IPS DF 6.9 (cell line): ENCODE results near the gene NTM.

Source experiments
- DNase-seq: peaks from one replicate; pipeline ENCODE4 v3.0.0-alpha.2; 2013; ENCODE audit warnings: low read depth, low spot score
- H3K27ac ChIP-seq: one replicate; pipeline ENCODE4 v1.5.1; 2013; ENCODE audit warnings: low read length, control low read depth
- H3K27me3 ChIP-seq: 2 replicates; pipeline ENCODE4 v1.6.1; 2013; ENCODE audit warnings: mild to moderate bottlenecking, low read length; ENCODE audit not compliant: control insufficient read depth, insufficient read depth
- H3K36me3 ChIP-seq: 2 replicates; pipeline ENCODE4 v1.6.1; 2013; ENCODE audit warnings: low read length; ENCODE audit not compliant: control insufficient read depth, insufficient read depth
- H3K4me1 ChIP-seq: 2 replicates; pipeline ENCODE4 v1.6.1; 2013; ENCODE audit warnings: low read length; ENCODE audit not compliant: control insufficient read depth, insufficient read depth
- H3K4me3 ChIP-seq: 2 replicates; pipeline ENCODE4 v1.5.1; 2013; ENCODE audit warnings: mild to moderate bottlenecking, low read length
- H3K9me3 ChIP-seq: 2 replicates; pipeline ENCODE4 v1.6.1; 2013; ENCODE audit warnings: low read length, inconsistent platforms; ENCODE audit not compliant: control insufficient read depth, insufficient read depth
- WGBS: extraction: QIAGEN DNeasy Blood & Tissue Kit; methylation state at CpG from one replicate; pipeline ENCODE4 v1.1.7; 2013; ENCODE audit warnings: mixed read lengths, missing lambda C conversion rate; ENCODE audit not compliant: insufficient read length, insufficient coverage; 5-methylcytosine and 5-hydroxymethylcytosine counted together

NTM gene

DNA sequence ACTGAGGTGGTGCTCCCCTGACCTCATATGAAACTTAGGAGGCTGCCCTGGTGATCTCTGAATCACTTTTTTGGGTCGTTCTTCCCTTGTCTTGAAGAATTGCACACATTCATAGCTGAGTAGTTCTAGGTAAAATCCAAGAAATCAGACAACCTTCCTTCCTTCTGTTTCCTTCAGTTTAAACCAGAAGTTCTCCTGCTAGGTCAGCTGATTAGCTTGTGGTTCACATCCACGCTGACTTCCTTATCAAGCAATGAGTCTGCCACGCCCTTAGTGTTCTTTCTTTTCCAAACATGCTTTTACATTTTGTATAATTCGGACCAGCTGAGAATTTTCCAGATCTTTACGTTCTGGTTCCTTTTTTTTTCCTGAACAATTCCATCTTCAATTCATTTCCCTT, 892.8 kb downstream of the NTM start:
- no peak overlapping the region for H3K4me3 ChIP-seq
- H3K9me3 ChIP-seq = no peaks in the 10 kb centered on the region
- H3K36me3 ChIP-seq = no peaks in the 10 kb centered on the region
- no peaks in the 10 kb centered on the region for H3K4me1 ChIP-seq
- WGBS = no CpG with 5 or more reads among the region's 5 CpGs
- no peak for DNase-seq
- no peak overlapping the region for H3K27ac ChIP-seq
- H3K27me3 ChIP-seq = no peaks in the 10 kb centered on the region

GRCh38 chr11:132263875-132264274, 893.5 kb downstream of the NTM start:
- no CpG with 5 or more reads among the region's 4 CpGs for WGBS
- no peaks in the 10 kb centered on the region for H3K27me3 ChIP-seq
- DNase-seq = no peak

DNA sequence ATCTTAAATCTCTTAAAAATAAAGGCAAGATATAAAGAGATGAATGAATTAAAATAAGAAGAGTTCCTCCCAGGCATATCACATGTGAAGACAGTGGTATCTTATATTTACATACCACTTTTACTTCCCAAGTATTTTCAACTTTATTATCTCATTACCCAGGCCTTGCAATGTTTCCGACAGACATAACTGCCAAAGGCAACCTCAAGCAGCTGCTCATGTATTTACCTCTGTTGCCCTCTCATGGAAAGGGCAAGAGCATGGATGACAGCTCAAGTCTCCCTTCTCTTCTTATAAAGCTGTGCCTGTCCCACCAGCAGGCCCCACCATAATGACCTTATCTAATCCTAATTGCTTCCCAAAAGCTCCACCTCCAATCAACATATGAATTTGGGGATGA, 894.2 kb downstream of the NTM start:
- Histone ChIP-seq H3K36me3 (no peaks in the 10 kb centered on the region), H3K27ac (no peak overlapping the region), H3K4me3 (no peak overlapping the region), H3K27me3 (no peaks in the 10 kb centered on the region), H3K9me3 (no peaks in the 10 kb centered on the region), H3K4me1 (no peaks in the 10 kb centered on the region)
- WGBS = no CpG with 5 or more reads among the region's 1 CpG
- DNase-seq = no peak

More at GRCh38 chr11:132263875-132264274, 893.5 kb downstream of the NTM start:
- Histone ChIP-seq H3K36me3 (no peaks in the 10 kb centered on the region), H3K27ac (no peak overlapping the region), H3K9me3 (no peaks in the 10 kb centered on the region), H3K4me1 (no peaks in the 10 kb centered on the region), H3K4me3 (no peak overlapping the region)

DNA sequence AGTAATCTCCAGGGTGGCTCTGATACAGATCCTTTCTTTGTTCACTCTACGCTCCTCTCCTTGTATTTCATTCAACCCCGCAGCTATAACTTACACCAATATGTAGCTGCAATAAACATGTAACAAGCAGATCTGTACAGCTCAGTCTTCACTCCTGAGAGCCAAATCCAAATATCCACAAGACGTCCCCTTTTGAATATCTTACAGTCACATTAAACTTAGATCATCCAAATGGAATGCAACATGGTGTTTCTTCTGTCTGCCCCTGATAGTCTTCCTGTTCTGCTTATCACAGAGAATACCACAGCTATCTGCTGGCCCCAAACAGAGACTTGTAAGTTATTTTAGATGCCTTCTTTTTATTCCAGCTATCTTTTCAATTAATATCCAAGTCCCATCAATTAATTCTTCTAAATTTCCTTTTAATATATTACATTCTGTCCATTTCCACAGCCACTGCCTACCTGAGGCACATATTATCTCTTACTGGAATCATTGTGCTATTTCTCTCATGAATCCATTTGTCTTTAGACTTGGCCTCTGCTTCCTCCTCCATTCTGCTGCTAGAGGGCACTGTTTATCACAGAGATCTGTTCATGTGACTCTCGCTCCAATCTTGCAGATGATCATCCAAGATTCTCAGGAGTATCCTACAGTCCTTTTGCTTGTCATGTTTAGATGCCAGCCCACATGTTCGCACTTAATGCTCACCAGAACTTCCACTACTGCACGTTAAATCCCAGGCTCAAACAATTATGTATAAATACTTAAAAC, 908.6 kb downstream of the NTM start:
- Histone ChIP-seq H3K9me3 (no peaks in the 10 kb centered on the region), H3K27me3 (no peaks in the 10 kb centered on the region), H3K27ac (no peak overlapping the region), H3K4me3 (no peak overlapping the region), H3K36me3 (no peaks in the 10 kb centered on the region), H3K4me1 (peaks cover 4% of the 10 kb centered on the region; the same call in 1 of the 2 replicates)
- WGBS = no CpG with 5 or more reads among the region's 6 CpGs
- no peak for DNase-seq

DNA sequence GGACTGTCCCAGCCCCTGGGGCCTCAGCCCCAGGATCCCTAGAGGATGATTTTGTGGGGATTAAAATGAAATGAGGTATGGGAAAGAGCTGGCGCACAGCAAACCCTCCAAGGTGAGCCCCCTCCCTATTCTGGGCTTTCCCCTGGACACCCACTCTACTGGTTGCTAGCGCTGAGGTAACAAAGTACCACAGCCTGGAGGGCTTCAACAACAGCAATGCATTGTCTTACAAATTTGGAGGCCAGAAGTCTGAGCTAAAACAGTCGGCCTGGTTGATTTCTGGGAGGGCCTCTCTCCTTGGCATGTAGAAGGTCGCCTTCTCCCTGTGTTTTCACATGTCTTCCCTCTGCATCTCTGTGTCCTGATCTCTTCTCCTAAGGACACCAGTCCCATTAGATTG, 913.6 kb downstream of the NTM start:
- Histone ChIP-seq H3K36me3 (no peaks in the 10 kb centered on the region), H3K4me1 (peaks cover 12% of the 10 kb centered on the region; the same call in 1 of the 2 replicates), H3K27me3 (no peaks in the 10 kb centered on the region), H3K4me3 (no peak overlapping the region), H3K27ac (no peak overlapping the region), H3K9me3 (no peaks in the 10 kb centered on the region)
- DNase-seq = no peak
- WGBS = no CpG with 5 or more reads among the region's 4 CpGs

GRCh38 chr11:132284611-132285010, 914.2 kb downstream of the NTM start:
- no peak overlapping the region for H3K4me3 ChIP-seq
- WGBS = no CpG with 5 or more reads among the region's 11 CpGs
- H3K27ac ChIP-seq = no peak overlapping the region
- H3K9me3 ChIP-seq = no peaks in the 10 kb centered on the region
- H3K27me3 ChIP-seq = no peaks in the 10 kb centered on the region
- H3K4me1 ChIP-seq = peaks cover 12% of the 10 kb centered on the region; the same call in 1 of the 2 replicates
- DNase-seq = no peak
- no peaks in the 10 kb centered on the region for H3K36me3 ChIP-seq

GRCh38 chr11:132285631-132286030, 915.2 kb downstream of the NTM start:
- H3K27ac ChIP-seq = no peak overlapping the region
- no CpG with 5 or more reads among the region's 4 CpGs for WGBS
- H3K9me3 ChIP-seq = no peaks in the 10 kb centered on the region
- no peak for DNase-seq
- H3K36me3 ChIP-seq = no peaks in the 10 kb centered on the region
- H3K4me1 ChIP-seq = peaks cover 12% of the 10 kb centered on the region; the same call in 1 of the 2 replicates
- no peaks in the 10 kb centered on the region for H3K27me3 ChIP-seq
- no peak overlapping the region for H3K4me3 ChIP-seq

DNA sequence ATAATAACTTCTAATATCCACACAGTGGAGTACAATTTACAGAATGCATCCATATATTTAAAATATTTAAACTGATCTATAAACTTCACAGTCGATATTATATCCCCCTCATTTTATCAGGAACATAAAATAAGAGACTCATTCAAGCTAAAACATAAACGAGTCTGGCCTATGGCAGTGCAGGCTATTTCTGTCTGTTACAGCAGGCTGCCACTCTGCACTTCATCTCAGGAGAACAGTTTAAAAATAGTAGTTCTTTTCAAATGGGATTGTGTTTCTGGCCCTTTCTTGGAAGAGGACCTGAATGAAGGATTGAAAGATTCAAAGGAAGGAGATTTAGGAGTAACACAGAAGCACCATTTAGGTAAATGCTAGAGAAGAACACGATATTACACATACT, 915.7 kb downstream of the NTM start:
- Histone ChIP-seq H3K27ac (no peak overlapping the region), H3K4me3 (no peak overlapping the region), H3K27me3 (no peaks in the 10 kb centered on the region), H3K4me1 (peaks cover 12% of the 10 kb centered on the region; the same call in 1 of the 2 replicates), H3K9me3 (no peaks in the 10 kb centered on the region), H3K36me3 (no peaks in the 10 kb centered on the region)
- DNase-seq = no peak
- no CpG with 5 or more reads among the region's 3 CpGs for WGBS

- peaks cover 12% of the 10 kb centered on the region; the same call in 1 of the 2 replicates for H3K4me1 ChIP-seq
- H3K4me3 ChIP-seq = no peak overlapping the region
- no peaks in the 10 kb centered on the region for H3K27me3 ChIP-seq
- no peaks in the 10 kb centered on the region for H3K36me3 ChIP-seq
- DNase-seq = no peak
- no peaks in the 10 kb centered on the region for H3K9me3 ChIP-seq
- no peak overlapping the region for H3K27ac ChIP-seq
- no CpG with 5 or more reads among the region's 3 CpGs for WGBS
Observed at GRCh38 chr11:132288036-132288435, 917.6 kb downstream of the NTM start.

- Histone ChIP-seq H3K9me3 (no peaks in the 10 kb centered on the region), H3K4me1 (0 out of 2 replicates have a peak, but pooled peaks cover 2% of the 10 kb centered on the region), H3K4me3 (no peak overlapping the region), H3K27ac (no peak overlapping the region), H3K27me3 (no peaks in the 10 kb centered on the region), H3K36me3 (no peaks in the 10 kb centered on the region)
- WGBS = no CpG with 5 or more reads among the region's 6 CpGs
- DNase-seq = no peak
Observed at GRCh38 chr11:132289590-132290256, 919.3 kb downstream of the NTM start.
